GM12891 (cell line): ENCODE data around the gene GSAP.

Experiments used
- PAX5 ChIP-seq: IDR thresholded peaks from 2 replicates; pipeline ENCODE4 v1.6.1; 2011; ENCODE audit warnings: low read length, moderate library complexity, mild to moderate bottlenecking; ENCODE audit not compliant: insufficient read depth, severe bottlenecking
- POLR2A ChIP-seq: IDR thresholded peaks from 2 replicates; pipeline ENCODE4 v1.6.1; 2011; ENCODE audit warnings: low read depth, low read length, control low read depth
- POLR2AphosphoS5 ChIP-seq: IDR thresholded peaks from 2 replicates; pipeline ENCODE4 v1.6.1; 2011; ENCODE audit warnings: low read depth, low read length, control low read depth
- POU2F2 ChIP-seq: IDR thresholded peaks from 2 replicates; pipeline ENCODE4 v1.6.1; 2011; ENCODE audit warnings: low read depth, mild to moderate bottlenecking, control low read depth, low read length, moderate library complexity
- SPI1 ChIP-seq: IDR thresholded peaks from 2 replicates; pipeline ENCODE4 v1.6.1; 2011; ENCODE audit warnings: low read depth, low read length, control low read depth
- TAF1 ChIP-seq: IDR thresholded peaks from 2 replicates; pipeline ENCODE4 v1.6.1; 2011; ENCODE audit warnings: low read depth, low read length, control low read depth

DNA sequence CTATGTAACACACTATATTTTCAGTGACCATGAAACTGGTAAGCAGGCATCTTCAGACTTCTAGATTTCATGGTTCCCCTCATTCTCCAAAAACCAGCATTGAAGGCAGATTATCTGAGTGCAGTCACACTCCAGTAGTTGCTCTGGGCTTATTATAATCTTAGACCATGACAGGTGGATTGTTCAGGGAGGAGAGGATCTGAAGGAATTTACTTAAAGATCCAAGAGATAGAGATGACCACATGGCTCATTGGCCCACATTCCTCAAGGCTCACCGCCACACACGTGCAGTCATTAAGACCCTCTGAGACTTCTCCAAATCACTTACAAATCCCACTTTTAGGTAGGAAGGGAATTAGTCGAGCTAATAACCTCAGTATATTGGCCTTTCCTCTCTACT, 55.2 kb downstream of the GSAP start:
- no peak for TF ChIP-seq POLR2A
- TF ChIP-seq POLR2AphosphoS5, result no peak
- TF ChIP-seq TAF1, result no peak
- TF ChIP-seq PAX5, result no peak
- no peak for TF ChIP-seq SPI1
- no peak for TF ChIP-seq POU2F2
